Osteoblast (primary cell): ENCODE measurements around the gene CAMK1G. TPM values are rescaled to one million over a fixed set of nuclear protein-coding genes. Genes with fewer than 3 reads are reported as not detected.

Experiments used
- DNase-seq: peaks from one replicate; pipeline ENCODE4 v3.0.0; 2011; ENCODE audit warnings: low spot score, mixed read lengths; ENCODE audit not compliant: insufficient read length; ENCODE audit errors: missing footprints
- H2AFZ ChIP-seq: 2 replicates; pipeline ENCODE4 v1.6.0; 2011; ENCODE audit warnings: mild to moderate bottlenecking, low read length
- H3K27ac ChIP-seq: 2 replicates; pipeline ENCODE4 v1.5.1; 2011; ENCODE audit warnings: mild to moderate bottlenecking, low read depth, low read length, moderate library complexity
- H3K27me3 ChIP-seq: 2 replicates; pipeline ENCODE4 v1.6.0; 2012; ENCODE audit warnings: mild to moderate bottlenecking, control low read depth, inconsistent platforms, low read length, moderate library complexity; ENCODE audit not compliant: insufficient read depth
- H3K36me3 ChIP-seq: 2 replicates; pipeline ENCODE4 v1.5.1; 2011; ENCODE audit warnings: mild to moderate bottlenecking, low read length, control low read depth, moderate library complexity; ENCODE audit not compliant: insufficient read depth
- H3K4me1 ChIP-seq: 2 replicates; pipeline ENCODE4 v1.5.1; 2011; ENCODE audit warnings: mild to moderate bottlenecking, low read length, control low read depth, moderate library complexity; ENCODE audit not compliant: insufficient read depth
- H3K4me2 ChIP-seq: 2 replicates; pipeline ENCODE4 v1.6.0; 2011; ENCODE audit warnings: mild to moderate bottlenecking, low read length; ENCODE audit not compliant: insufficient read depth
- H3K4me3 ChIP-seq: fragments of 200-600 bp; sonication (generic); 3 replicates; pipeline ENCODE4 v1.5.1; 2012; ENCODE audit warnings: mild to moderate bottlenecking, low read length, inconsistent platforms; ENCODE audit not compliant: insufficient read depth
- H3K79me2 ChIP-seq: 2 replicates; pipeline ENCODE4 v1.6.0; 2012; ENCODE audit warnings: mild to moderate bottlenecking, low read length, control low read depth, inconsistent platforms; ENCODE audit not compliant: insufficient read depth
- H3K9me3 ChIP-seq: 2 replicates; pipeline ENCODE4 v1.5.1; 2011; ENCODE audit warnings: low read depth, low read length, control low read depth
- H4K20me1 ChIP-seq: 2 replicates; pipeline ENCODE4 v1.6.0; 2012; ENCODE audit warnings: mild to moderate bottlenecking, low read length, control low read depth; ENCODE audit not compliant: insufficient read depth
- CTCF ChIP-seq: IDR thresholded peaks from 2 replicates; pipeline ENCODE4 v1.5.1; 2011; ENCODE audit warnings: mild to moderate bottlenecking, low read depth, low read length, moderate library complexity; ENCODE audit errors: extremely low read depth
- total RNA-seq: library from RNA; depleted of rRNA; stranded (reverse); fragments of >200 nt; gene quantifications from 2 replicates; pipeline ENCODE4 v1.2.3, GENCODE V29; 2012

The CAMK1G gene
- total RNA-seq, 1 donor, result 0.72 TPM

- H3K27ac ChIP-seq, result no peak overlapping the region
Measured at GRCh38 chr1:209539576-209539975, 43.9 kb upstream of the CAMK1G start.

GRCh38 chr1:209542585-209542984 lies 40.9 kb upstream of the CAMK1G start:
- Histone ChIP-seq H4K20me1 (no peaks in the 10 kb centered on the region), H3K4me3 (no peak overlapping the region), H3K4me1 (no peaks in the 10 kb centered on the region), H3K36me3 (no peaks in the 10 kb centered on the region), H3K9me3 (no peaks in the 10 kb centered on the region), H3K4me2 (no peak overlapping the region), H3K27me3 (no peaks in the 10 kb centered on the region), H3K79me2 (no peaks in the 10 kb centered on the region), H2AFZ (no peak overlapping the region), H3K27ac (no peak overlapping the region)
- no peak for DNase-seq
- no peak for TF ChIP-seq CTCF

More at GRCh38 chr1:209539576-209539975, 43.9 kb upstream of the CAMK1G start:
- Histone ChIP-seq H4K20me1 (no peaks in the 10 kb centered on the region), H2AFZ (no peak overlapping the region), H3K79me2 (no peaks in the 10 kb centered on the region), H3K4me2 (no peak overlapping the region), H3K4me1 (no peaks in the 10 kb centered on the region), H3K36me3 (no peaks in the 10 kb centered on the region), H3K9me3 (no peaks in the 10 kb centered on the region), H3K4me3 (no peak overlapping the region), H3K27me3 (peaks cover 10% of the 10 kb centered on the region)
- no peak for DNase-seq
- TF ChIP-seq CTCF, result no peak

- Histone ChIP-seq H4K20me1 (no peaks in the 10 kb centered on the region), H3K4me1 (no peaks in the 10 kb centered on the region), H3K27me3 (peaks cover 8% of the 10 kb centered on the region), H3K9me3 (no peaks in the 10 kb centered on the region), H3K4me2 (no peak overlapping the region), H3K27ac (no peak overlapping the region), H3K79me2 (no peaks in the 10 kb centered on the region), H2AFZ (no peak overlapping the region), H3K4me3 (no peak overlapping the region), H3K36me3 (no peaks in the 10 kb centered on the region)
- TF ChIP-seq CTCF, result no peak
- DNase-seq, result no peak
Measured at GRCh38 chr1:209544098-209544497, 39.4 kb upstream of the CAMK1G start.

- Histone ChIP-seq H4K20me1 (no peaks in the 10 kb centered on the region), H2AFZ (no peak overlapping the region), H3K4me3 (no peak overlapping the region), H3K27ac (no peak overlapping the region), H3K4me1 (no peaks in the 10 kb centered on the region), H3K27me3 (peaks cover 12% of the 10 kb centered on the region), H3K36me3 (no peaks in the 10 kb centered on the region), H3K79me2 (no peaks in the 10 kb centered on the region), H3K4me2 (no peak overlapping the region), H3K9me3 (no peaks in the 10 kb centered on the region)
- no peak for DNase-seq
- no peak for TF ChIP-seq CTCF
Measured at GRCh38 chr1:209545423-209545822, 38.1 kb upstream of the CAMK1G start.
